IPS DF 4.7 (cell line): ENCODE measurements around the gene TMEM143.
"Not testable (repeated sequence)": the region's sequence is repeated elsewhere in the genome, so short reads cannot be mapped to it uniquely, and the experiment has no call there.

Experiments
- DNase-seq: peaks from one replicate; pipeline ENCODE4 v3.0.0-alpha.2; 2013; ENCODE audit warnings: low spot score; ENCODE audit errors: extremely low read depth

Gene TMEM143

GRCh38 chr19:48330012-48330681 lies 33.6 kb downstream of the TMEM143 start:
- DNase-seq = no peak

- no peak for DNase-seq
Measured at GRCh38 chr19:48329167-48329891, 34.4 kb downstream of the TMEM143 start.

GRCh38 chr19:48325265-48325910 lies 38.4 kb downstream of the TMEM143 start, which contains the start of gene EMP3:
Gene EMP3 (plus strand): TSS chr19:48325552. CDS start chr19:48326845, 1,293 bp downstream.
- no peak for DNase-seq

GRCh38 chr19:48321622-48322591 lies 41.8 kb downstream of the TMEM143 start:
- DNase-seq = no peak

- DNase-seq = no peak
Measured at GRCh38 chr19:48321372-48321621, 42.4 kb downstream of the TMEM143 start.

GRCh38 chr19:48319647-48320541 lies 43.8 kb downstream of the TMEM143 start:
- no peak for DNase-seq

GRCh38 chr19:48318286-48318987 lies 45.3 kb downstream of the TMEM143 start:
- DNase-seq = no peak

GRCh38 chr19:48317708-48317960 lies 46.1 kb downstream of the TMEM143 start:
- DNase-seq = not testable (repeated sequence)

GRCh38 chr19:48315712-48316111 lies 48.0 kb downstream of the TMEM143 start:
- DNase-seq = no peak

GRCh38 chr19:48311384-48311783 lies 52.4 kb downstream of the TMEM143 start:
- DNase-seq = no peak

GRCh38 chr19:48310227-48310626 lies 53.5 kb downstream of the TMEM143 start:
- DNase-seq = no peak

- DNase-seq = not testable (repeated sequence)
Measured at GRCh38 chr19:48309731-48310130, 54.0 kb downstream of the TMEM143 start.

GRCh38 chr19:48308631-48309586 lies 54.8 kb downstream of the TMEM143 start:
- no peak for DNase-seq

GRCh38 chr19:48303866-48304265 lies 59.9 kb downstream of the TMEM143 start:
- no peak for DNase-seq

GRCh38 chr19:48303367-48303766 lies 60.4 kb downstream of the TMEM143 start:
- DNase-seq = no peak

- DNase-seq = no peak
Measured at GRCh38 chr19:48302600-48302959, 61.2 kb downstream of the TMEM143 start.

GRCh38 chr19:48301886-48302599 lies 61.7 kb downstream of the TMEM143 start:
- DNase-seq = no peak

GRCh38 chr19:48297975-48298374 lies 65.8 kb downstream of the TMEM143 start:
- no peak for DNase-seq
